ENCODE data around the gene FSHR. TPM values are rescaled to one million over a fixed set of nuclear protein-coding genes. Genes with fewer than 3 reads are reported as not detected.

FSHR gene
- total and polyA plus RNA-seq, 2 of the 4 experiments (the other 2 are of a cell fraction): not detected

GRCh38 chr2:49000695-49001094, 153.6 kb downstream of the FSHR start:
- Histone ChIP-seq H3K9me3 (ENCODE audit: control insufficient read depth, insufficient read depth, low read length) (no peaks in the 10 kb centered on the region), H3K4me3 (ENCODE audit: insufficient read depth, low read depth, low read length) (no peak overlapping the region), H2BK120ac (ENCODE audit: low read depth, low read length) (no peak overlapping the region), H3K18ac (ENCODE audit: low read depth, low read length) (no peak overlapping the region), H3K14ac (replicated peaks; ENCODE audit: low read depth, low read length) (no peak overlapping the region), H3K36me3 (ENCODE audit: control insufficient read depth, insufficient read depth, low read length) (no peaks in the 10 kb centered on the region), H3K23ac (ENCODE audit: low read depth, low read length) (no peak overlapping the region), H3K27ac (ENCODE audit: insufficient read depth, low read length) (no peak overlapping the region), H2AK9ac (replicated peaks; ENCODE audit: low read depth, low read length, poor library complexity) (no peak overlapping the region), H2BK5ac (ENCODE audit: low read depth, low read length, poor library complexity, severe bottlenecking) (no peak overlapping the region), H4K5ac (ENCODE audit: low read depth, low read length) (no peak overlapping the region), H3K4me1 (ENCODE audit: control insufficient read depth, insufficient read depth, low read length) (no peaks in the 10 kb centered on the region), H3K79me1 (ENCODE audit: low read depth in 1 of 2, low read length in 2 of 2) (no peaks in the 10 kb centered on the region), H3K27me3 (ENCODE audit: control insufficient read depth, insufficient read depth, low read length) (no peaks in the 10 kb centered on the region), H3K4ac (ENCODE audit: low read depth, low read length) (no peak overlapping the region), H3K4me2 (ENCODE audit: low read depth, low read length) (no peak overlapping the region), H3K56ac (ENCODE audit: extremely low read depth, insufficient read depth, low read length) (no peak overlapping the region), H3K9me1 (ENCODE audit: insufficient read depth, low read length) (no peaks in the 10 kb centered on the region), H4K8ac (ENCODE audit: low read depth in 2 of 2, low read length in 2 of 2) (no peak overlapping the region), H2AK5ac (ENCODE audit: low read depth, low read length) (no peak overlapping the region), H2AFZ (replicated peaks; ENCODE audit: low read length, poor library complexity) (no peak overlapping the region), H2BK20ac (ENCODE audit: low read depth, low read length) (no peak overlapping the region), H3K9ac (ENCODE audit: low read depth, low read length) (no peak overlapping the region), H4K20me1 (ENCODE audit: insufficient read depth, low read length) (no peaks in the 10 kb centered on the region), H2BK15ac (ENCODE audit: low read depth, low read length) (no peak overlapping the region), H4K91ac (ENCODE audit: insufficient read depth, low read depth, low read length) (no peak overlapping the region)
- in situ Hi-C loops (cut with MboI; ENCODE audit: low sequenced_read_pairs) (no loop called here), intact Hi-C loops (cut with micrococcal nuclease) (no loop called here), dilution Hi-C loops (cut with HindIII; ENCODE audit: low sequenced_read_pairs, unreplicated experiment) (no loop called here)
- CTCF ChIA-PET: no interaction called here
- TF ChIP-seq BHLHE40 (IDR thresholded peaks at IDR 0.05; ENCODE audit: low read depth, low read length) (no peak), USF2 (IDR thresholded peaks at IDR 0.05; ENCODE audit: low read depth, low read length) (no peak), CEBPB (IDR thresholded peaks at IDR 0.05; ENCODE audit: low read depth, low read length) (no peak), MXI1 (IDR thresholded peaks at IDR 0.05; ENCODE audit: borderline replicate concordance, low read depth, low read length) (no peak), MAFK (IDR thresholded peaks at IDR 0.05; ENCODE audit: low read depth, low read length) (no peak), POLR2A (IDR thresholded peaks at IDR 0.05; ENCODE audit: low read depth, low read length) (no peak), SMC3 (IDR thresholded peaks at IDR 0.05; ENCODE audit: low read depth, low read length) (no peak), RAD21 (IDR thresholded peaks at IDR 0.05; ENCODE audit: low read length) (no peak), FOS (IDR thresholded peaks at IDR 0.05; ENCODE audit: low read depth, low read length) (no peak), CHD1 (IDR thresholded peaks at IDR 0.05; ENCODE audit: low read depth, low read length) (no peak), CTCF (conservative IDR thresholded peaks at IDR 0.05; ENCODE audit: low read depth, low read length) (no peak), RCOR1 (IDR thresholded peaks at IDR 0.05; ENCODE audit: insufficient replicate concordance, low read length) (no peak)
- no peak for DNase-seq
- POLR2A ChIA-PET (ENCODE audit: unreplicated experiment): no interaction called here
- no TSS peak for BruUV-seq (replicated peaks)
- ATAC-seq (ENCODE audit: low read depth): no peak

Data from IMR-90 (cell line).